HG02852 (cell line): Measurements from ENCODE around the gene TTC17.
"Not testable (repeated sequence)": the region's sequence is repeated elsewhere in the genome, so short reads cannot be mapped to it uniquely, and the experiment has no call there.

Experiments
- ATAC-seq: cut with Tn5 transposase; IDR thresholded peaks from one replicate; pipeline ENCODE4 v1.9.1; 2021; ENCODE audit warnings: mild to moderate bottlenecking, moderate library complexity; ENCODE audit not compliant: unreplicated experiment

Gene TTC17

GRCh38 chr11:43378897-43379296, 20.2 kb downstream of the TTC17 start:
- ATAC-seq = no peak

GRCh38 chr11:43381802-43382201, 23.1 kb downstream of the TTC17 start:
- no peak for ATAC-seq

DNA sequence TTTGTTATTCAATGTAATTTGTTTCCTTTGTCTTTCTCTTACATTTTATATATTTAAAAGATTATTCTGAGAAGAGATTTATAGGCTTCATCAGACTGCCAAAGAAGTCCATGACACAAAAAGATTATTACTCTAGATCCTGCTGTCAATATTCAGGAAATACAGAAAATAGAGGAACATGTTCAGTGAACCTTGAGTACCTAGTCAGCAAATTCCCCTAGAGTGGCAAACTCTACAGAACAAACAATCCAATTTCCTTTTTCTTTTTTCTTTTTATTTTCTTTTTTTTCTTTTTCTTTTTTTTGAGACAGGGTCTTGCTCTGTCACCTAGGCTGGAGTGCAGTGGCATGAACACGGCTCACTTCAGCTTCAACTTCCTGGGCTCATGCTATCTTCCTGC, 23.9 kb downstream of the TTC17 start:
- no peak for ATAC-seq

GRCh38 chr11:43384393-43384792, 25.7 kb downstream of the TTC17 start:
- ATAC-seq = no peak

DNA sequence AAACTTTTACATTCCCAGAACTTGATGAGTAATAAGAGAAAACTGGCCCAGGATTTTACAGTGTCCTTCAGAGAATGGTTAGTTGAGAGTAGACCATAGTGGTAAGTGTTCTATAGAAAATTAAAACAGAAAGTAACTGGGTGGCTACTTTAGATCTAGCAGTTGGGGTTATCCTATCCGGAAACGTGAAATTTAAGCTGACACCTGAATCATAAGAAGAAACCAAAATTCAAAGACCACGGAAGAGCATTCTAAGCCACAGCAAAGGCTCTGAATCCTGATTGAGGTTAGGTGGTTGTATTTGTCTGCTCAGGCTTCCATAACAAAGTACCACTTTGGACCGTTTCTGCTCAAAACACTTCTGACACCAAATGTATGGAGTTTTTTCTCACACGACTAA, 34.0 kb downstream of the TTC17 start:
- no peak for ATAC-seq

DNA sequence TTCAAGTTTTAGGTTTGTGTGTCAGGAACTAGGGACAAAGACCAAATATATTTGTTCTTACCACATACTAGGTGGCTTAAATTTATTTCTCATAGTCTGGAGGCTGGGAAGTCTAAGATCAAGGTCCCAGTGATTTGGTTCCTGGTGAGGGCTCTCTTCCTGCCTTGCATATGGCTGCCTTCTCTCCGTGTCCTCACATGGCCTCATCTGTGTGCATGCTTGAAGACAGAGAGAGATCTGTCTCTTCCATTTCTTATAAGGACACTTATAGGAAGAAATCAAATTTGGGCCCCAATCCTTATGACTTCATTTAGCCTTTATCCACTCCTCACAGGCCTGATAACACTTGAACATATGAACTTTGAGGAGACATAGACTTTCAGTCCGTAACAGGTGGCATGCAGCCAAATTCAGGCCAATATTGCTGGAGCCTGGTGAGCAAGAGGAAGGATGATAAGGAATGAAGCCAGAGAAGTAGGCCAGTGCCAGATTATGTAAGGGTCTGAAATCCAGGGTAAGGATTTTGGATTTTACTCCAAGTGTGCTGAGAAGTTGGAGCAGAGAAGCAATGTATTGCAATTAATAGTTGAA, 35.1 kb downstream of the TTC17 start:
- ATAC-seq = no peak

DNA sequence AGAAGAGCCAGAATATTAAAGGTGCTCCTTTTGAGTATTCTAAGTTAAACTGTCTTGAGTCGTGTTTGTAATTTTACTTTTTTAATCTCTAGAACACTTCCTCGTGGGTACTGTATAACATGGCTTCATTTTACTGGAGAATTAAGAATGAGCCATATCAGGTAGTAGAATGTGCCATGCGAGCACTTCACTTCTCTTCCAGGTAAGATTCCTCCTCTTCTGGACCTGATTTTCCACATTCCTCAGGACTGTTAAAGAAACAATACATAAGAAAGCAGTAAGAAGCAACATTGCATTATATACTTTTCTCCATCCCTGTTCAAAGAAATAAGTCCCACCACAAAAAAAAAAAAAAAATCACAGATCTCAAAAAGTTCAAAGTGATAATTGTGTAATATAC, 37.9 kb downstream of the TTC17 start:
- ATAC-seq = no peak

DNA sequence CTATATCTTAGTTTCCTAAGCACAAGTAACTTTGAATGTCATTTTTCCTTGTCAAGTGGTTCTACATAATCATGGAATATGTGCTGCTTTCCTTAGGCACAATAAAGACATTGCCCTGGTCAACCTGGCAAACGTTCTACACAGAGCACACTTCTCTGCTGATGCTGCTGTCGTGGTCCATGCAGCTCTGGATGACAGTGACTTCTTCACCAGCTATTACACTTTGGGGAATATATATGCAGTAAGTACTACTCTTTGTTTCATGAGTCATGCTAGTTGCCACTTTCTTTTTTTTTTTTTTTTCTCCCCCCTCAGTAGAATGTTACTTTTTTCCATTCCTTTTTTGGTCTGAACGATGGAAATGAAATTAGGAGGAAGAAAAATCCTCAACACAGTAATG, 38.5 kb downstream of the TTC17 start:
- ATAC-seq = no peak

DNA sequence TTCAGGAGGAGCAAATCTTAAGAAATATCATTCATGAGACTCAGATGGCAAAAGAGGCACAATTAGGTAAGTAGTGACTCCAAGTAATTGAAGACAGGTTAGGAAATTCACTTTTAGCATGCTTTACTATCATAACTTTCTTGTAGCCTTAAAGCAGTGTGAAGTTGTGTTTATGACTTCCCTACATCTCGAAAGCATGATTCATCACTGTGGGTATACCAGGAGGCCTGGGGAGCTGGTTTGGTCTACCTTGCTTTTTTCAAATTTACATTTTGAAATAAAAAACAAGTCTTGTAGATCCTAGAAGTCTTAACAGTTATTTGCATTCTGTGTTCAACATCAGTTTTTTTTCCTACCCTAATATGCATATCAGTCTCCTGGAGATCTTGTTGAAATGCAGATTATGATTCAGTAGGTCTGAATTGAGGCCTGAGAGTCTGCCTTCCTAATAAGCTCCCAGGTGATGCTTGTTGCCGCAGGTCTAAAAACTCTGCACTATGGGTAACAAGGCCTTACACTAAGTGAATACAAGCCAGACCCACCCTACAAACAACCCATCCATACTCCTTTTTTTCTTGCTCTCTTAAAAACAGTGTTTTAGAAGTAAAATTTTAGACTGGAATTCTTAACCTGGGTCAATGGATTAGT, 41.4 kb downstream of the TTC17 start:
- no peak for ATAC-seq

GRCh38 chr11:43401252-43401651, 42.5 kb downstream of the TTC17 start:
- ATAC-seq = no peak

- ATAC-seq = not testable (repeated sequence)
Observed at GRCh38 chr11:43401811-43402210, 43.1 kb downstream of the TTC17 start.

GRCh38 chr11:43403357-43404231, 44.9 kb downstream of the TTC17 start:
- ATAC-seq = no peak

DNA sequence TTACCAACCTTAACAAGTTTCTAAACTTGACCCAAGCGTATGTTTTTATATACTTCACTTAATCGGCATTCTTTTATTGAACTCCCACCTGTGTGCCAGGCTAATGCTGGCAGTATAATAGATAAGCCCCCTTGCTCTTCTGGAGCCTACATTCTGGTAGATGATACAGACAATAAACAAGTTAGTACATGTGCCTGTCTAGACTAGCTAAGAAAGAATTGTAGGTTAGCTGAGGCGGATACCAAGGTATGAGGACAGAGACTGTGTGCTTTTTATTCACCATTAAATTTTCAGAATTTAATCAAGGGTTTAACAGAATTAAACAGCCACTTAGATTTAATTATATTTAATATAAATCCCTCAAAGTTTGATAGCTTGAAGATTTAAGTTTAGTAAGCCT, 45.7 kb downstream of the TTC17 start:
- no peak for ATAC-seq

- no peak for ATAC-seq
Observed at GRCh38 chr11:43404836-43405479, 46.2 kb downstream of the TTC17 start.

- ATAC-seq = no peak
Observed at GRCh38 chr11:43408277-43408676, 49.6 kb downstream of the TTC17 start.

GRCh38 chr11:43410394-43410793, 51.7 kb downstream of the TTC17 start:
- ATAC-seq = no peak

- peak; percentile 58 for ATAC-seq
Observed at GRCh38 chr11:43418197-43418596, 59.5 kb downstream of the TTC17 start.

DNA sequence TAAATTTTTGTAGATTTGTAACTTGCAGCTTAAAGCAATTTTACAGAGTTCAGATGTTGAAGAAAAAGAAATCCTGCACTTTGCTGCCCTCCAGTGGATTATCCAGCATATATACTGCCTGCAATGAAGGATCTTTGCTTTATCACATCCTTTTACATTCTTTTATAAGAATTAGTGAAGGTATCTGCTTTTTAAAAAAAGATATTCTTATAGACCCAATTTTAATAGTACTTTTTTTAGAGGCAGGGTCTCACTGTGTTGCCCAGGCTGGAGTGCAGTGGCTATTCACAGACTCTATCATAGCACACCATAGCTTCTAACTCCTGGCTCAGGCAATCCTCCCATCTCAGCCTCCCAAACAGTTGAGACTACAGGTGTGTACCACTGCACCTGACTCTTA, 60.7 kb downstream of the TTC17 start:
- ATAC-seq = peak; percentile 59

DNA sequence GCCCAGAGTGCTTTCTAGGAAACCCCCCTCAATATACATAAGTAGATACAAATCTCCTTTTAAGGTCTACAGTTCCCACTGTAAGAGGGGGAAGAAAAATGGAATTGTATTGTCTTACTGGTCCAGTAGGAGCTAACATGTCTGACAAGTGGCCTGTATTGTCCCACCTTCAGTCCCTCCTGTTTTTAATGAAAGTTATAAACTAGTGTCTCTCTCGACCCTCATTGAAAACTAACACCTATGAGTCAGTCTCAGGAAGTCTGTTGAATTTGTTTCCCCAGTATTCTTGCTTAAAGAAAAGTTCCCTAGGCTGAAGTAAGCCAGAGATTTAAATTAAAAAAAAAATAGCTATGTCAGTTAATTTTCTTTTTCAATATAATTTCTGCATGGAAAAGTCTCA, 69.3 kb downstream of the TTC17 start:
- ATAC-seq = no peak

DNA sequence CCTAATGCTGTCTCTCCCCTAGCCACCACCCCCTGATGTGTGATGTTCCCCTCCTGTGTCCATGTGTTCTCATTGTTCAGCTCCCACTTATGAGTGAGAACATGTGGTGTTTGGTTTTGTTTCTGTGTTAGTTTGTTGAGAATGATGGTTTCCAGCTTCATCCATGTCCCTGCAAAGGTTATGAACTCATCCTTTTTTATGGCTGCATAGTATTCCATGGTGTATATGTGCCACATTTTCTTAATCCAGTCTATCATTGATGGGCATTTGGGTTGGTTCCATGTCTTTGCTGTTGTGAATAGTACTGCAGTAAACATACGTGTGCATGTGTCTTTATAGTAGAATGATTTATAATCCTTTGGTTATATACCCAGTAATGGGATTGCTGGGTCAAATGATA, 72.2 kb downstream of the TTC17 start:
- ATAC-seq = not testable (repeated sequence)

GRCh38 chr11:43434893-43435292, 76.2 kb downstream of the TTC17 start:
- ATAC-seq = no peak

GRCh38 chr11:43440486-43440885, 81.8 kb downstream of the TTC17 start:
- no peak for ATAC-seq
